ENCODE measurements around the gene TMEM266.

TMEM266 gene

DNA sequence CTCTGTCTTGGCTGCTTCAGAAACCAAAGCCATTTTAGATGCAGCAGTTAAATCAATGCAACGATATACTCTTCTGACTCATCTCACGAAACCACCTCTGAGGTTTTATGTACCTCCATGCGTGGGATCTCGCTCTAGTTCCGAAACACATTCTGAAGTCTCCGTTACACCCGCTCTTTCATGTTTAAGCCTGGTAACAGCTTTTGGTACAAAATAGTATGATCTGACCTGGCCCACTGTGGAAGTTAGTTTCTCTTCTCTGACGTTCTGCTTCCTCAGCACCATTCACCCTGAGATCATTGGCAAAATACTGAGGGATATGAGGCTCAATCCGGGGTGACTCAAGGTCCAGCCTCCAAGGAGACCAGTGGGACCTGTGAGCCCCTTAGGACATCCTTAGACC lies 121.9 kb downstream of the TMEM266 start:
- H3K4me3 ChIP-seq (ENCODE audit: low read length, poor library complexity, severe bottlenecking), result no peak overlapping the region
- H4K20me1 ChIP-seq (ENCODE audit: insufficient read depth, low read length, poor library complexity, severe bottlenecking), result no peaks in the 10 kb centered on the region
- H3K4me1 ChIP-seq (ENCODE audit: insufficient read depth, low read length, poor library complexity, severe bottlenecking), result no peaks in the 10 kb centered on the region
- no peaks in the 10 kb centered on the region for H3K9me2 ChIP-seq (replicated peaks; ENCODE audit: low read depth, low read length)
- H3K79me2 ChIP-seq (ENCODE audit: insufficient read depth, low read length), result no peaks in the 10 kb centered on the region
- no peak overlapping the region for H3K4me2 ChIP-seq (ENCODE audit: low read depth, low read length, poor library complexity, severe bottlenecking)
- TF ChIP-seq EZH2phosphoT487 (IDR thresholded peaks at IDR 0.05; ENCODE audit: borderline replicate concordance), result no peak
- TF ChIP-seq, protein P1, sequence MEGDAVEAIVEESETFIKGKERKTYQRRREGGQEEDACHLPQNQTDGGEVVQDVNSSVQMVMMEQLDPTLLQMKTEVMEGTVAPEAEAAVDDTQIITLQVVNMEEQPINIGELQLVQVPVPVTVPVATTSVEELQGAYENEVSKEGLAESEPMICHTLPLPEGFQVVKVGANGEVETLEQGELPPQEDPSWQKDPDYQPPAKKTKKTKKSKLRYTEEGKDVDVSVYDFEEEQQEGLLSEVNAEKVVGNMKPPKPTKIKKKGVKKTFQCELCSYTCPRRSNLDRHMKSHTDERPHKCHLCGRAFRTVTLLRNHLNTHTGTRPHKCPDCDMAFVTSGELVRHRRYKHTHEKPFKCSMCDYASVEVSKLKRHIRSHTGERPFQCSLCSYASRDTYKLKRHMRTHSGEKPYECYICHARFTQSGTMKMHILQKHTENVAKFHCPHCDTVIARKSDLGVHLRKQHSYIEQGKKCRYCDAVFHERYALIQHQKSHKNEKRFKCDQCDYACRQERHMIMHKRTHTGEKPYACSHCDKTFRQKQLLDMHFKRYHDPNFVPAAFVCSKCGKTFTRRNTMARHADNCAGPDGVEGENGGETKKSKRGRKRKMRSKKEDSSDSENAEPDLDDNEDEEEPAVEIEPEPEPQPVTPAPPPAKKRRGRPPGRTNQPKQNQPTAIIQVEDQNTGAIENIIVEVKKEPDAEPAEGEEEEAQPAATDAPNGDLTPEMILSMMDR (conservative IDR thresholded peaks at IDR 0.05; ENCODE audit: low read length), result no peak
- H3K9me3 ChIP-seq (ENCODE audit: insufficient read depth, low read depth, low read length), result no peaks in the 10 kb centered on the region
- no peaks in the 10 kb centered on the region for H3F3A ChIP-seq (ENCODE audit: low read depth)
- no peaks in the 10 kb centered on the region for H3K36me3 ChIP-seq (ENCODE audit: insufficient read depth, low read length)
- H2AFZ ChIP-seq (ENCODE audit: low read length), result no peak overlapping the region
- H3K9ac ChIP-seq (ENCODE audit: low read depth, low read length, poor library complexity, severe bottlenecking), result no peak overlapping the region
- H3K27me3 ChIP-seq (ENCODE audit: insufficient read depth, low read length, poor library complexity, severe bottlenecking), result no peaks in the 10 kb centered on the region

DNA sequence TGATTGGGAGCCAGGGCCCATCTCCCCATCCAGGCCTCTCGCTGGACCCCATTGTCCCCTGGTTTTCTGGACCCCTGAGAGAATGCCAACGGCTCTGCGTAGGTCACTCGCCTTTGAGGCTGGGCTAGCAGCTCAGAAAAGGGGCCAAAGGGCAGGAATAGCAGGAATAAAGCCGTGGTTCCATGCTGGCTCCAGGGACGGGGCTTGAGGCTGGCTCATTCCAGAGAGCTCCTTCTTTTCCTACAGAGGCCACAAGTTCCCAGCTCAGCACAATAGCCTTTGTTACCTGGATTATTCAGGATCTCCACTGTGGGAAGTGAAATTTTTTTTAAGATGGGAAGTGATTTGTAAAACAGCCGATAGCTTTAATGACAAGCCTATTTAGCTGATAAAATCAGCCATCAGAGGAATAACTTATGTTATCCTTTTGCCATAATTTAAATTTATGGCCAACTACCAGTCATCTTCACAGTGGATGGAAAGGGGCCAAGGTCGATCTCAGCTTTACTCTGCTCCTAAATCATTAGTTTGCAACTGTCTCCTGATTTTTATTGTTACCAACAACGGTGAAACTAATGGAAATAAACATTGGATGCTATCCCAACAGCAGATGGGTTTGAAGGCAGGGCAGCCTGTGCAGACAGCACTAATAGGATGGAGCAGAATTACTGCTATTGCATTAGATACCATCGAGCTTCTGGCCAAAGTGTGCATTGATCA lies 124.3 kb downstream of the TMEM266 start:
- H3K36me3 ChIP-seq (ENCODE audit: insufficient read depth, low read length), result no peaks in the 10 kb centered on the region
- TF ChIP-seq EZH2phosphoT487 (IDR thresholded peaks at IDR 0.05; ENCODE audit: borderline replicate concordance), result no peak
- TF ChIP-seq, protein P1 (conservative IDR thresholded peaks at IDR 0.05; ENCODE audit: low read length), result no peak
- H4K20me1 ChIP-seq (ENCODE audit: insufficient read depth, low read length, poor library complexity, severe bottlenecking), result no peaks in the 10 kb centered on the region
- H3K27me3 ChIP-seq (ENCODE audit: insufficient read depth, low read length, poor library complexity, severe bottlenecking), result no peaks in the 10 kb centered on the region
- no peaks in the 10 kb centered on the region for H3K79me2 ChIP-seq (ENCODE audit: insufficient read depth, low read length)
- H3K4me3 ChIP-seq (ENCODE audit: low read length, poor library complexity, severe bottlenecking), result no peak overlapping the region
- no peaks in the 10 kb centered on the region for H3K9me2 ChIP-seq (replicated peaks; ENCODE audit: low read depth, low read length)
- H3K4me1 ChIP-seq (ENCODE audit: insufficient read depth, low read length, poor library complexity, severe bottlenecking), result no peaks in the 10 kb centered on the region
- H3K9me3 ChIP-seq (ENCODE audit: insufficient read depth, low read depth, low read length), result no peaks in the 10 kb centered on the region
- no peaks in the 10 kb centered on the region for H3F3A ChIP-seq (ENCODE audit: low read depth)
- H2AFZ ChIP-seq (ENCODE audit: low read length), result no peak overlapping the region
- H3K4me2 ChIP-seq (ENCODE audit: low read depth, low read length, poor library complexity, severe bottlenecking), result no peak overlapping the region
- H3K9ac ChIP-seq (ENCODE audit: low read depth, low read length, poor library complexity, severe bottlenecking), result no peak overlapping the region

DNA sequence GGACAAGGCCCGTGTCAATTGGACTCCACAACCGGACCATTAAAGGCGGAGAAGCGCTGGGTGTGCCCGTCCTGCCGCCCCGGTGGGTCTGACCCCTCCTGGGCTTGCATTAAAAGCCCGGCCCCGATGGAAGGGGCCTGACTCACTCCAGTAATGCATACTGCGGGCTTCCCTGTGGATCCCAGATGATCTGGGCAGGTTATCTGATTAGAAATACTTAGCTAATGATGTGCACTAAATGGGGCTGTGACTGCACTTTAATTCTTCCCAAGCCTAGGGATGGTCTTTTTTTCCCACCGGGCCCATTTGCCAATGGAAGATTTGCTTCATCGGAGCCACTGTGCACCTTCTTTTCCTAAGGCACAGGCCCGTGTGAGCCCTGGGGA lies 124.9 kb downstream of the TMEM266 start:
- H4K20me1 ChIP-seq (ENCODE audit: insufficient read depth, low read length, poor library complexity, severe bottlenecking), result no peaks in the 10 kb centered on the region
- no peak overlapping the region for H2AFZ ChIP-seq (ENCODE audit: low read length)
- H3K79me2 ChIP-seq (ENCODE audit: insufficient read depth, low read length), result no peaks in the 10 kb centered on the region
- H3K9me2 ChIP-seq (replicated peaks; ENCODE audit: low read depth, low read length), result no peaks in the 10 kb centered on the region
- no peaks in the 10 kb centered on the region for H3K9me3 ChIP-seq (ENCODE audit: insufficient read depth, low read depth, low read length)
- no peak overlapping the region for H3K4me3 ChIP-seq (ENCODE audit: low read length, poor library complexity, severe bottlenecking)
- TF ChIP-seq, protein P1 (conservative IDR thresholded peaks at IDR 0.05; ENCODE audit: low read length), result no peak
- TF ChIP-seq EZH2phosphoT487 (IDR thresholded peaks at IDR 0.05; ENCODE audit: borderline replicate concordance), result no peak
- H3F3A ChIP-seq (ENCODE audit: low read depth), result no peaks in the 10 kb centered on the region
- no peak overlapping the region for H3K4me2 ChIP-seq (ENCODE audit: low read depth, low read length, poor library complexity, severe bottlenecking)
- no peaks in the 10 kb centered on the region for H3K4me1 ChIP-seq (ENCODE audit: insufficient read depth, low read length, poor library complexity, severe bottlenecking)
- no peak overlapping the region for H3K9ac ChIP-seq (ENCODE audit: low read depth, low read length, poor library complexity, severe bottlenecking)
- no peaks in the 10 kb centered on the region for H3K27me3 ChIP-seq (ENCODE audit: insufficient read depth, low read length, poor library complexity, severe bottlenecking)
- H3K36me3 ChIP-seq (ENCODE audit: insufficient read depth, low read length), result no peaks in the 10 kb centered on the region
